WTC11 (cell line): Measurements from ENCODE around the gene TCAP. TPM values are rescaled to one million over a fixed set of nuclear protein-coding genes. Genes with fewer than 3 reads are reported as not detected.

ENCODE experiments used
- ATAC-seq: fragments of 200-7000 bp; cut with Tn5 transposase; 2 replicates; pipeline ENCODE4 v1.10.0; 2021; ENCODE audit warnings: mild to moderate bottlenecking, moderate library complexity
- CTCF ChIA-PET: fragments of 300-600 bp; sonication (Branson Sonifier 250); formaldehyde crosslinking; loops from one replicate; lab custom pipeline; 2021; ENCODE audit warnings: antibody characterized with exemption; lab: Charles Lee
- POLR2A ChIA-PET: fragments of 350-600 bp; sonication (Branson Sonifier 250); formaldehyde crosslinking; loops from one replicate; lab custom pipeline; 2021; ENCODE audit warnings: antibody characterized with exemption; lab: Charles Lee
- DNase-seq: peaks from one replicate; pipeline ENCODE4 v3.0.0; 2021; ENCODE audit warnings: low spot score
- H3K27ac Mint-ChIP-seq: 2 replicates; pipeline ENCODE4 v1.8.0; 2021; ENCODE audit warnings: mixed read lengths
- H3K27me3 Mint-ChIP-seq: 2 replicates; pipeline ENCODE4 v1.8.0; 2021; ENCODE audit warnings: low read depth, mild to moderate bottlenecking, moderate library complexity, mixed read lengths
- H3K36me3 Mint-ChIP-seq: 2 replicates; pipeline ENCODE4 v1.8.0; 2021; ENCODE audit warnings: mixed read lengths
- H3K4me1 Mint-ChIP-seq: 2 replicates; pipeline ENCODE4 v1.8.0; 2022; ENCODE audit warnings: mixed read lengths
- H3K4me3 Mint-ChIP-seq: 2 replicates; pipeline ENCODE4 v1.8.0; 2021; ENCODE audit warnings: mild to moderate bottlenecking, moderate library complexity, mixed read lengths
- H3K9me3 Mint-ChIP-seq: 2 replicates; pipeline ENCODE4 v1.8.0; 2021; ENCODE audit warnings: mixed read lengths
- ETV6 ChIP-seq: sonication (generic); formaldehyde crosslinking; IDR thresholded peaks from 2 replicates; pipeline ENCODE4 v1.8.1; 2022; ENCODE audit warnings: mild to moderate bottlenecking, missing genetic modification reagents
- GABPB1 ChIP-seq: sonication (generic); formaldehyde crosslinking; IDR thresholded peaks from 2 replicates; pipeline ENCODE4 v1.8.1; 2023; ENCODE audit warnings: mild to moderate bottlenecking, missing genetic modification reagents
- GRHL2 ChIP-seq: fragments of 250-450 bp; sonication (Bioruptor Pico); IDR thresholded peaks from 2 replicates; pipeline ENCODE4 v1.8.0; 2022; ENCODE audit warnings: mild to moderate bottlenecking, moderate library complexity; ENCODE audit not compliant: insufficient replicate concordance, severe bottlenecking
- GTF2I ChIP-seq: fragments of 250-450 bp; sonication (Bioruptor Pico); conservative IDR thresholded peaks from 2 replicates; pipeline ENCODE4 v1.4.0; 2021; ENCODE audit warnings: mild to moderate bottlenecking
- HMGA2 ChIP-seq: fragments of 250-450 bp; sonication (Bioruptor Pico); IDR thresholded peaks from 2 replicates; pipeline ENCODE4 v1.4.0; 2021; ENCODE audit warnings: mild to moderate bottlenecking, moderate library complexity
- JAZF1 ChIP-seq: fragments of 250-450 bp; sonication (Bioruptor Pico); IDR thresholded peaks from 2 replicates; pipeline ENCODE4 v1.9.0; 2021; ENCODE audit warnings: moderate library complexity, mild to moderate bottlenecking, inconsistent platforms
- JUN ChIP-seq: sonication (generic); formaldehyde crosslinking; IDR thresholded peaks from 2 replicates; pipeline ENCODE4 v1.8.0; 2023; ENCODE audit warnings: mild to moderate bottlenecking, missing genetic modification reagents
- PRRX2 ChIP-seq: fragments of 250-450 bp; sonication (Bioruptor Pico); IDR thresholded peaks from 2 replicates; pipeline ENCODE4 v1.8.0; 2021; ENCODE audit warnings: mild to moderate bottlenecking
- RELA ChIP-seq: sonication (generic); formaldehyde crosslinking; IDR thresholded peaks from 2 replicates; pipeline ENCODE4 v1.8.1; 2022; ENCODE audit warnings: missing genetic modification reagents, mild to moderate bottlenecking, borderline replicate concordance
- ZNF232 ChIP-seq: sonication (generic); formaldehyde crosslinking; IDR thresholded peaks from 2 replicates; pipeline ENCODE4 v1.8.0; 2022; ENCODE audit warnings: mild to moderate bottlenecking, missing genetic modification reagents
- ZNF512 ChIP-seq: sonication (generic); formaldehyde crosslinking; IDR thresholded peaks from 2 replicates; pipeline ENCODE4 v1.8.1; 2022; ENCODE audit warnings: missing genetic modification reagents, borderline replicate concordance
- ZNF532 ChIP-seq: fragments of 250-450 bp; sonication (Bioruptor Pico); IDR thresholded peaks from 2 replicates; pipeline ENCODE4 v1.9.0; 2021; ENCODE audit warnings: mild to moderate bottlenecking, borderline replicate concordance
- ZNF671 ChIP-seq: fragments of 250-450 bp; sonication (Bioruptor Pico); IDR thresholded peaks from 2 replicates; pipeline ENCODE4 v1.8.0; 2021; ENCODE audit warnings: mild to moderate bottlenecking
- total RNA-seq: library from RNA; stranded (reverse); gene quantifications from 3 replicates; pipeline ENCODE4 v1.2.3, GENCODE V29; 2021
- TF ChIP-seq, protein P1 (sequence below): sonication (generic); formaldehyde crosslinking; conservative IDR thresholded peaks from 2 replicates; pipeline ENCODE4 v1.8.1; 2023; ENCODE audit warnings: mild to moderate bottlenecking, low read depth, missing genetic modification reagents, moderate library complexity
- TF ChIP-seq, protein P2 (sequence below): sonication (generic); formaldehyde crosslinking; IDR thresholded peaks from 2 replicates; pipeline ENCODE4 v1.8.0; 2022; ENCODE audit warnings: mild to moderate bottlenecking, missing genetic modification reagents
- TF ChIP-seq, protein P3 (sequence below): sonication (generic); formaldehyde crosslinking; IDR thresholded peaks from 2 replicates; pipeline ENCODE4 v1.8.1; 2023; ENCODE audit warnings: mild to moderate bottlenecking, missing genetic modification reagents, moderate library complexity
- TF ChIP-seq, protein P4 (sequence below): sonication (generic); formaldehyde crosslinking; IDR thresholded peaks from 2 replicates; pipeline ENCODE4 v1.8.0; 2023; ENCODE audit warnings: missing genetic modification reagents
- TF ChIP-seq, protein P5 (sequence below): fragments of 250-450 bp; sonication (Bioruptor Pico); IDR thresholded peaks from 2 replicates; pipeline ENCODE4 v1.9.0; 2021; ENCODE audit warnings: mild to moderate bottlenecking

TCAP gene
- total RNA-seq, 1 experiment from 2014 or later = 2.9 TPM

- Mint-ChIP-seq H3K36me3 (peaks cover 9% of the 10 kb centered on the region; the same call in 1 of the 2 replicates), H3K9me3 (no peaks in the 10 kb centered on the region), H3K4me1 (peaks cover 28% of the 10 kb centered on the region)
- CTCF ChIA-PET = interaction anchor here (0.6 to 2.9 kb wide), 17 partner anchors 10 to 200 kb away, joined by 3 to 24 read pairs (median 4); partner anchors contain the start of genes PGAP3, PNMT and TCAP
- no peak for TF ChIP-seq RELA (CRISPR knock-in tag)
- TF ChIP-seq, protein P1, sequence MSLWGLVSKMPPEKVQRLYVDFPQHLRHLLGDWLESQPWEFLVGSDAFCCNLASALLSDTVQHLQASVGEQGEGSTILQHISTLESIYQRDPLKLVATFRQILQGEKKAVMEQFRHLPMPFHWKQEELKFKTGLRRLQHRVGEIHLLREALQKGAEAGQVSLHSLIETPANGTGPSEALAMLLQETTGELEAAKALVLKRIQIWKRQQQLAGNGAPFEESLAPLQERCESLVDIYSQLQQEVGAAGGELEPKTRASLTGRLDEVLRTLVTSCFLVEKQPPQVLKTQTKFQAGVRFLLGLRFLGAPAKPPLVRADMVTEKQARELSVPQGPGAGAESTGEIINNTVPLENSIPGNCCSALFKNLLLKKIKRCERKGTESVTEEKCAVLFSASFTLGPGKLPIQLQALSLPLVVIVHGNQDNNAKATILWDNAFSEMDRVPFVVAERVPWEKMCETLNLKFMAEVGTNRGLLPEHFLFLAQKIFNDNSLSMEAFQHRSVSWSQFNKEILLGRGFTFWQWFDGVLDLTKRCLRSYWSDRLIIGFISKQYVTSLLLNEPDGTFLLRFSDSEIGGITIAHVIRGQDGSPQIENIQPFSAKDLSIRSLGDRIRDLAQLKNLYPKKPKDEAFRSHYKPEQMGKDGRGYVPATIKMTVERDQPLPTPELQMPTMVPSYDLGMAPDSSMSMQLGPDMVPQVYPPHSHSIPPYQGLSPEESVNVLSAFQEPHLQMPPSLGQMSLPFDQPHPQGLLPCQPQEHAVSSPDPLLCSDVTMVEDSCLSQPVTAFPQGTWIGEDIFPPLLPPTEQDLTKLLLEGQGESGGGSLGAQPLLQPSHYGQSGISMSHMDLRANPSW (CRISPR knock-in tag) = no peak
- TF ChIP-seq, all 79 proteins: peak for 0
- ATAC-seq (no peak), DNase-seq (no peak)
- Mint-ChIP-seq H3K4me3 (no peak overlapping the region), H3K27ac (no peak overlapping the region), H3K27me3 (no peaks in the 10 kb centered on the region)
- POLR2A ChIA-PET = interaction anchor here (1.3 kb wide), 1 partner anchor 9 kb away, joined by 3 read pairs; the partner anchor contains the start of gene PGAP3
Observed at GRCh38 chr17:39678340-39679116, 13.4 kb downstream of the TCAP start.

DNA sequence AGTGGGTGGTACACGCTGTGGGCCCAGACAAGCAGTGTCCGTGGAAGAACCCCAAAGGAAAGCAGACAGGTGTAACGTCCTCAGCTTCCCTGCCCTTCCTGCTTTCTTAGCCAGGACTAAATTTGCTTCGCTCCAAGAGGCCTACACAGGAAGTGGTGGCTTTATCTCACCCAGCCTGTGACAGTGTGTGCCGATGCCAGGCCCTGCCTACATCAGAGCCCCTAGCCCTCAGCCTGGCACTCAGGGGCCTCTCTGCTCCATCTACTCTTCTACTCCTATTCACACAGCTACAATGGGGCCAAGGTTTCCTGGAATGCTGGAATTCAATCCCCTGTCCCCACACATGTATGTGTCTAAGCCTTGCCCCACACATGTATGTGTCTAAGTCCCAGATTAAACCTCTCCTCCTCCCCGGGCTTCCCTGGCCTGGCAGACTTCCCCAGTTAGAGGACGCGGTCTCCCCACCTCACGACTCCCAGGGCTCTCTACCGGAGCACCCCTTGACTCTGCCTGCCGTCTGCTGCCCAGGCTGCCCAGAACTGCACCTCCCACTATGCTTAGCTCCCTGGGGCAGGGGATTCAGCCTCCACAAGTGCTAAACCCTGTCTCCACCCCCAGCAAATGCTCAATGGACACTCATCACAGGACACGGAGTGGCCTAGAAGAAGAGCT lies 14.5 kb downstream of the TCAP start:
- H3K27ac Mint-ChIP-seq = peak overlapping the region; percentile 68
- peaks cover 29% of the 10 kb centered on the region for H3K4me1 Mint-ChIP-seq
- CTCF ChIA-PET = interaction anchor here (0.6 to 2.9 kb wide), 18 partner anchors 9 to 201 kb away, joined by 3 to 24 read pairs (median 4); partner anchors contain the start of genes ERBB2, PGAP3, PNMT and TCAP
- POLR2A ChIA-PET = interaction anchor here (1.3 kb wide), 1 partner anchor 8 kb away, joined by 3 read pairs; the partner anchor contains the start of gene PGAP3
- no peaks in the 10 kb centered on the region for H3K9me3 Mint-ChIP-seq
- peaks cover 9% of the 10 kb centered on the region for H3K36me3 Mint-ChIP-seq
- no peak for DNase-seq
- ATAC-seq = no peak
- H3K27me3 Mint-ChIP-seq = no peaks in the 10 kb centered on the region
- no peak overlapping the region for H3K4me3 Mint-ChIP-seq
- no peak for TF ChIP-seq ZNF532
- TF ChIP-seq HMGA2 (CRISPR knock-in tag) = no peak
- TF ChIP-seq ZNF232 (CRISPR knock-in tag) = no peak
- TF ChIP-seq PRRX2 (CRISPR knock-in tag) = no peak
- TF ChIP-seq, protein P2, sequence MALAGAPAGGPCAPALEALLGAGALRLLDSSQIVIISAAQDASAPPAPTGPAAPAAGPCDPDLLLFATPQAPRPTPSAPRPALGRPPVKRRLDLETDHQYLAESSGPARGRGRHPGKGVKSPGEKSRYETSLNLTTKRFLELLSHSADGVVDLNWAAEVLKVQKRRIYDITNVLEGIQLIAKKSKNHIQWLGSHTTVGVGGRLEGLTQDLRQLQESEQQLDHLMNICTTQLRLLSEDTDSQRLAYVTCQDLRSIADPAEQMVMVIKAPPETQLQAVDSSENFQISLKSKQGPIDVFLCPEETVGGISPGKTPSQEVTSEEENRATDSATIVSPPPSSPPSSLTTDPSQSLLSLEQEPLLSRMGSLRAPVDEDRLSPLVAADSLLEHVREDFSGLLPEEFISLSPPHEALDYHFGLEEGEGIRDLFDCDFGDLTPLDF = no peak
- TF ChIP-seq ZNF671 (CRISPR knock-in tag) = no peak
- no peak for TF ChIP-seq GRHL2 (CRISPR knock-in tag)
- TF ChIP-seq, protein P3, sequence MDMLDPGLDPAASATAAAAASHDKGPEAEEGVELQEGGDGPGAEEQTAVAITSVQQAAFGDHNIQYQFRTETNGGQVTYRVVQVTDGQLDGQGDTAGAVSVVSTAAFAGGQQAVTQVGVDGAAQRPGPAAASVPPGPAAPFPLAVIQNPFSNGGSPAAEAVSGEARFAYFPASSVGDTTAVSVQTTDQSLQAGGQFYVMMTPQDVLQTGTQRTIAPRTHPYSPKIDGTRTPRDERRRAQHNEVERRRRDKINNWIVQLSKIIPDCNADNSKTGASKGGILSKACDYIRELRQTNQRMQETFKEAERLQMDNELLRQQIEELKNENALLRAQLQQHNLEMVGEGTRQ (CRISPR knock-in tag) = no peak
- no peak for TF ChIP-seq GABPB1
- no peak for TF ChIP-seq ZNF512
- TF ChIP-seq, protein P4, sequence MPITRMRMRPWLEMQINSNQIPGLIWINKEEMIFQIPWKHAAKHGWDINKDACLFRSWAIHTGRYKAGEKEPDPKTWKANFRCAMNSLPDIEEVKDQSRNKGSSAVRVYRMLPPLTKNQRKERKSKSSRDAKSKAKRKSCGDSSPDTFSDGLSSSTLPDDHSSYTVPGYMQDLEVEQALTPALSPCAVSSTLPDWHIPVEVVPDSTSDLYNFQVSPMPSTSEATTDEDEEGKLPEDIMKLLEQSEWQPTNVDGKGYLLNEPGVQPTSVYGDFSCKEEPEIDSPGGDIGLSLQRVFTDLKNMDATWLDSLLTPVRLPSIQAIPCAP (CRISPR knock-in tag) = no peak
- TF ChIP-seq, protein P5, sequence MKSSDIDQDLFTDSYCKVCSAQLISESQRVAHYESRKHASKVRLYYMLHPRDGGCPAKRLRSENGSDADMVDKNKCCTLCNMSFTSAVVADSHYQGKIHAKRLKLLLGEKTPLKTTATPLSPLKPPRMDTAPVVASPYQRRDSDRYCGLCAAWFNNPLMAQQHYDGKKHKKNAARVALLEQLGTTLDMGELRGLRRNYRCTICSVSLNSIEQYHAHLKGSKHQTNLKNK (CRISPR knock-in tag) = no peak
- no peak for TF ChIP-seq JAZF1 (CRISPR knock-in tag)
- TF ChIP-seq RELA (CRISPR knock-in tag) = no peak
- no peak for TF ChIP-seq ETV6
- no peak for TF ChIP-seq JUN (CRISPR knock-in tag)
- no peak for TF ChIP-seq GTF2I (CRISPR knock-in tag)
